HepG2 (cell line): ENCODE data around the gene CDH13. TPM values are rescaled to one million over a fixed set of nuclear protein-coding genes. Genes with fewer than 3 reads are reported as not detected.

Experiments used
- AGO1 ChIP-seq: fragments of 200-400 bp; formaldehyde crosslinking; IDR thresholded peaks from 2 replicates; pipeline ENCODE4 v1.6.1; 2017; ENCODE audit warnings: mild to moderate bottlenecking, low read depth, low read length, moderate library complexity; ENCODE audit not compliant: poor library complexity, severe bottlenecking
- ATAD3A ChIP-seq: sonication (generic); formaldehyde crosslinking; IDR thresholded peaks from 2 replicates; pipeline ENCODE4 v1.4.0; 2020; ENCODE audit warnings: missing genetic modification reagents
- MAFF ChIP-seq: IDR thresholded peaks from 2 replicates; pipeline ENCODE4 v1.6.1; 2011; ENCODE audit warnings: low read depth, low read length, improper control_type of control experiment
- NFYC ChIP-seq: IDR thresholded peaks from 2 replicates; pipeline ENCODE4 v1.6.1; 2016; ENCODE audit warnings: missing genetic modification reagents, missing compliant biosample characterization
- RFX3 ChIP-seq: IDR thresholded peaks from 2 replicates; pipeline ENCODE4 v1.6.1; 2016; ENCODE audit warnings: missing biosample characterization, missing genetic modification reagents
- RFXANK ChIP-seq: IDR thresholded peaks from 2 replicates; pipeline ENCODE4 v1.6.1; 2016
- SOX13 ChIP-seq, 3 experiments: fragments of 450-650 bp in 1 of 3; sonication (generic) in 1 of 3; formaldehyde crosslinking in 1 of 3; IDR thresholded peaks in 2 of 3; conservative IDR thresholded peaks in 1 of 3; 2 replicates each; pipeline versions ENCODE4 v1.5.0 to v1.6.1; 2016 to 2020; ENCODE audit warnings: antibody characterized with exemption in 1 of 3, mild to moderate bottlenecking in 1 of 3, missing compliant biosample characterization in 1 of 3, missing genetic modification reagents in 1 of 3, moderate library complexity in 1 of 3
- ZNF136 ChIP-seq: sonication (generic); formaldehyde crosslinking; IDR thresholded peaks from 2 replicates; pipeline ENCODE4 v1.8.1; 2022; ENCODE audit warnings: low read depth, mild to moderate bottlenecking, moderate library complexity, missing genetic modification reagents
- ZNF431 ChIP-seq: sonication (generic); formaldehyde crosslinking; IDR thresholded peaks from 2 replicates; pipeline ENCODE4 v1.9.0; 2022; ENCODE audit warnings: missing genetic modification reagents, low read depth, mild to moderate bottlenecking, borderline replicate concordance
- ZNF747 ChIP-seq: sonication (generic); formaldehyde crosslinking; IDR thresholded peaks from 2 replicates; pipeline ENCODE4 v1.8.1; 2023; ENCODE audit warnings: missing genetic modification reagents, mild to moderate bottlenecking, borderline replicate concordance
- ZSCAN9 ChIP-seq: IDR thresholded peaks from 2 replicates; pipeline ENCODE4 v1.6.1; 2016; ENCODE audit warnings: borderline replicate concordance
- polyA plus RNA-seq, 8 experiments: library from polyadenylated mRNA; depleted of rRNA in 3 of 8; stranded (reverse) in 7 of 8; unstranded in 1 of 8; fragments of >200 nt; fragmentation: Illumina TruSeq in 4 of 8; extraction: Trizol in 4 of 8; gene quantifications; 2 replicates each; pipeline versions ENCODE4 v1.2.1 to v1.2.3, GENCODE V29; 2011 to 2016; ENCODE audit warnings: low read depth in 4 of 8, missing spikeins in 1 of 8, mixed read lengths in 1 of 8; ENCODE audit not compliant: insufficient read depth in 1 of 8
- total RNA-seq, 5 experiments: library from RNA; depleted of rRNA; stranded (reverse); fragments of >200 nt; fragmentation: Illumina TruSeq; extraction: Trizol; gene quantifications; 2 replicates each; pipeline ENCODE4 v1.2.3, GENCODE V29; 2016; ENCODE audit warnings: low read depth in 1 of 5
- TF ChIP-seq, protein P1 (sequence below), 2 experiments: IDR thresholded peaks; 2 replicates each; pipeline ENCODE4 v1.6.1; 2011 to 2012; ENCODE audit warnings: low read length in 2 of 2, borderline replicate concordance in 1 of 2, low read depth in 1 of 2, mild to moderate bottlenecking in 1 of 2, moderate library complexity in 1 of 2
- TF ChIP-seq, protein P2 (sequence below): sonication (generic); formaldehyde crosslinking; IDR thresholded peaks from 2 replicates; pipeline ENCODE4 v1.4.0; 2020; ENCODE audit warnings: mild to moderate bottlenecking, missing genetic modification reagents
- TF ChIP-seq, protein P3 (sequence below): sonication (generic); formaldehyde crosslinking; IDR thresholded peaks from 2 replicates; pipeline ENCODE4 v1.4.0; 2020; ENCODE audit warnings: missing genetic modification reagents
- TF ChIP-seq, protein P4 (sequence below): sonication (generic); formaldehyde crosslinking; IDR thresholded peaks from 2 replicates; pipeline ENCODE4 v1.5.0; 2020; ENCODE audit warnings: missing genetic modification reagents, mild to moderate bottlenecking, borderline replicate concordance
- TF ChIP-seq, protein P5 (sequence below): IDR thresholded peaks from 2 replicates; pipeline ENCODE4 v1.6.1; 2016; ENCODE audit warnings: mild to moderate bottlenecking

Gene CDH13
- total and polyA plus RNA-seq, 2 of the 13 experiments (the other 11 are each of a cell fraction or from before 2014, with no cell fraction given) = not detected

DNA sequence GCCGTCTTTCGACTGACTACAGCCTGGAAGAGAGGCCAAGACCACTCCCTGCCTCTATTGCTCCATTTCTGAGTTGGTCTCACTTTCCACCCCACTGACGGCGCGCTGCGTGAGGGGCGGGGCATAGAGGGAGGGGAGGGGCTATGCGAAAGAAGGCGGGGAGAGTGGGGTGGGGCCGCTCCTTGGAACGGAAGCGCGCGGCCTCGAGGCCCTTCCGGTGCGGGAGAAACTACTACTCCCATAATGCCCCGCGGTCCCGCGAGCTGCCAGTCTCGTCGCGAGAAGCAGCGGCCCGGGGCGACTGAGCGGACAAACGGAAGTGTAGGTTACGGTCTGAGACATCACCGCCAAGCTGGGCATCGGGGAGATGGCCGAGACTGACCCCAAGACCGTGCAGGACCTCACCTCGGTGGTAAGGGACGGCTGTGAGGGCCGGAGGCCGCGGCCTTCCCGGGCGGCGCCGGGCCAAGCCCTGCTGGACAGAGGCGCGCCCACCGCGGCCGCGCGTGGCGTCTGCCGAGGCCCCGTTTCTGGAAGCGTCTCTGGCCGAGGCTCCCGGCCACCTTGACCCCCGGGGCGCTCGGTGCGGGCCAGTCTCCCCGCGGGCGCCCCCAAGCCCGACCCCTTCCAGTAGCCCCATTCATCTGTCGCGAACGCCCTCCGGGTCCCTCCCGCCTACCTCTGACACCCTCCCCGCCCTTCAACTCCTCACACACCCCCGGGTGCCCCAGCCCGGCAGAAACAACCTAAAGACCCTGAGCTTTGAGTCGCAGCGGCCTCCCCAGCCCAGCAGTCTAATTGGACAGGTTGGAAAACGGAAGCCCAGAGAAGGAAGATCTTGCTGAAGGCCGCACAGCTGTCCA is 1181.2 kb downstream of the CDH13 start, which contains the start of gene HSBP1 (continued):
- TF ChIP-seq, protein P1, sequence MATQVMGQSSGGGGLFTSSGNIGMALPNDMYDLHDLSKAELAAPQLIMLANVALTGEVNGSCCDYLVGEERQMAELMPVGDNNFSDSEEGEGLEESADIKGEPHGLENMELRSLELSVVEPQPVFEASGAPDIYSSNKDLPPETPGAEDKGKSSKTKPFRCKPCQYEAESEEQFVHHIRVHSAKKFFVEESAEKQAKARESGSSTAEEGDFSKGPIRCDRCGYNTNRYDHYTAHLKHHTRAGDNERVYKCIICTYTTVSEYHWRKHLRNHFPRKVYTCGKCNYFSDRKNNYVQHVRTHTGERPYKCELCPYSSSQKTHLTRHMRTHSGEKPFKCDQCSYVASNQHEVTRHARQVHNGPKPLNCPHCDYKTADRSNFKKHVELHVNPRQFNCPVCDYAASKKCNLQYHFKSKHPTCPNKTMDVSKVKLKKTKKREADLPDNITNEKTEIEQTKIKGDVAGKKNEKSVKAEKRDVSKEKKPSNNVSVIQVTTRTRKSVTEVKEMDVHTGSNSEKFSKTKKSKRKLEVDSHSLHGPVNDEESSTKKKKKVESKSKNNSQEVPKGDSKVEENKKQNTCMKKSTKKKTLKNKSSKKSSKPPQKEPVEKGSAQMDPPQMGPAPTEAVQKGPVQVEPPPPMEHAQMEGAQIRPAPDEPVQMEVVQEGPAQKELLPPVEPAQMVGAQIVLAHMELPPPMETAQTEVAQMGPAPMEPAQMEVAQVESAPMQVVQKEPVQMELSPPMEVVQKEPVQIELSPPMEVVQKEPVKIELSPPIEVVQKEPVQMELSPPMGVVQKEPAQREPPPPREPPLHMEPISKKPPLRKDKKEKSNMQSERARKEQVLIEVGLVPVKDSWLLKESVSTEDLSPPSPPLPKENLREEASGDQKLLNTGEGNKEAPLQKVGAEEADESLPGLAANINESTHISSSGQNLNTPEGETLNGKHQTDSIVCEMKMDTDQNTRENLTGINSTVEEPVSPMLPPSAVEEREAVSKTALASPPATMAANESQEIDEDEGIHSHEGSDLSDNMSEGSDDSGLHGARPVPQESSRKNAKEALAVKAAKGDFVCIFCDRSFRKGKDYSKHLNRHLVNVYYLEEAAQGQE (IDR thresholded peaks at IDR 0.05; ENCODE audit: borderline replicate concordance in 1 of 2, low read depth in 1 of 2, low read length in 2 of 2) = peak in 1 of 2 experiments; percentile 69
- TF ChIP-seq ZNF431 (CRISPR knock-in tag) = no peak
- no peak for TF ChIP-seq ZSCAN9 (CRISPR knock-in tag)
- no peak for TF ChIP-seq RFX3 (CRISPR knock-in tag)
- TF ChIP-seq MAFF = no peak
- TF ChIP-seq, protein P2, sequence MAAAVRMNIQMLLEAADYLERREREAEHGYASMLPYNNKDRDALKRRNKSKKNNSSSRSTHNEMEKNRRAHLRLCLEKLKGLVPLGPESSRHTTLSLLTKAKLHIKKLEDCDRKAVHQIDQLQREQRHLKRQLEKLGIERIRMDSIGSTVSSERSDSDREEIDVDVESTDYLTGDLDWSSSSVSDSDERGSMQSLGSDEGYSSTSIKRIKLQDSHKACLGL (CRISPR knock-in tag) = no peak; the same call in 1 of the 2 replicates
- TF ChIP-seq, protein P3, sequence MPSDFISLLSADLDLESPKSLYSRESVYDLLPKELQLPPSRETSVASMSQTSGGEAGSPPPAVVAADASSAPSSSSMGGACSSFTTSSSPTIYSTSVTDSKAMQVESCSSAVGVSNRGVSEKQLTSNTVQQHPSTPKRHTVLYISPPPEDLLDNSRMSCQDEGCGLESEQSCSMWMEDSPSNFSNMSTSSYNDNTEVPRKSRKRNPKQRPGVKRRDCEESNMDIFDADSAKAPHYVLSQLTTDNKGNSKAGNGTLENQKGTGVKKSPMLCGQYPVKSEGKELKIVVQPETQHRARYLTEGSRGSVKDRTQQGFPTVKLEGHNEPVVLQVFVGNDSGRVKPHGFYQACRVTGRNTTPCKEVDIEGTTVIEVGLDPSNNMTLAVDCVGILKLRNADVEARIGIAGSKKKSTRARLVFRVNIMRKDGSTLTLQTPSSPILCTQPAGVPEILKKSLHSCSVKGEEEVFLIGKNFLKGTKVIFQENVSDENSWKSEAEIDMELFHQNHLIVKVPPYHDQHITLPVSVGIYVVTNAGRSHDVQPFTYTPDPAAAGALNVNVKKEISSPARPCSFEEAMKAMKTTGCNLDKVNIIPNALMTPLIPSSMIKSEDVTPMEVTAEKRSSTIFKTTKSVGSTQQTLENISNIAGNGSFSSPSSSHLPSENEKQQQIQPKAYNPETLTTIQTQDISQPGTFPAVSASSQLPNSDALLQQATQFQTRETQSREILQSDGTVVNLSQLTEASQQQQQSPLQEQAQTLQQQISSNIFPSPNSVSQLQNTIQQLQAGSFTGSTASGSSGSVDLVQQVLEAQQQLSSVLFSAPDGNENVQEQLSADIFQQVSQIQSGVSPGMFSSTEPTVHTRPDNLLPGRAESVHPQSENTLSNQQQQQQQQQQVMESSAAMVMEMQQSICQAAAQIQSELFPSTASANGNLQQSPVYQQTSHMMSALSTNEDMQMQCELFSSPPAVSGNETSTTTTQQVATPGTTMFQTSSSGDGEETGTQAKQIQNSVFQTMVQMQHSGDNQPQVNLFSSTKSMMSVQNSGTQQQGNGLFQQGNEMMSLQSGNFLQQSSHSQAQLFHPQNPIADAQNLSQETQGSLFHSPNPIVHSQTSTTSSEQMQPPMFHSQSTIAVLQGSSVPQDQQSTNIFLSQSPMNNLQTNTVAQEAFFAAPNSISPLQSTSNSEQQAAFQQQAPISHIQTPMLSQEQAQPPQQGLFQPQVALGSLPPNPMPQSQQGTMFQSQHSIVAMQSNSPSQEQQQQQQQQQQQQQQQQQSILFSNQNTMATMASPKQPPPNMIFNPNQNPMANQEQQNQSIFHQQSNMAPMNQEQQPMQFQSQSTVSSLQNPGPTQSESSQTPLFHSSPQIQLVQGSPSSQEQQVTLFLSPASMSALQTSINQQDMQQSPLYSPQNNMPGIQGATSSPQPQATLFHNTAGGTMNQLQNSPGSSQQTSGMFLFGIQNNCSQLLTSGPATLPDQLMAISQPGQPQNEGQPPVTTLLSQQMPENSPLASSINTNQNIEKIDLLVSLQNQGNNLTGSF = no peak
- no peak for TF ChIP-seq ZNF136
- TF ChIP-seq SOX13 (IDR thresholded peaks at IDR 0.05) = no peak
- TF ChIP-seq SOX13 (CRISPR knock-in tag; conservative IDR thresholded peaks at IDR 0.05 in 1 of 2, IDR thresholded peaks at IDR 0.05 in 1 of 2) = peak in 1 of 2 experiments; percentile 24; a peak in 1 of 4 replicates
- TF ChIP-seq ATAD3A (CRISPR knock-in tag) = no peak
- no peak; the same call in 1 of the 2 replicates for TF ChIP-seq NFYC (CRISPR knock-in tag)
- TF ChIP-seq, protein P4, sequence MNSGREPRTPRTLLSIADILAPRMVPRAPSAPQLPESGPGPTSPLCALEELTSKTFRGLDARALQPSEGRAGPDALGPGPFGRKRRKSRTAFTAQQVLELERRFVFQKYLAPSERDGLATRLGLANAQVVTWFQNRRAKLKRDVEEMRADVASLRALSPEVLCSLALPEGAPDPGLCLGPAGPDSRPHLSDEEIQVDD = 0 out of 2 replicates have a peak, but pooled peaks have one; percentile 48
- TF ChIP-seq ZNF747 (CRISPR knock-in tag) = no peak
- TF ChIP-seq RFXANK (CRISPR knock-in tag) = no peak
- TF ChIP-seq AGO1 = peak; percentile 26
- TF ChIP-seq, protein P5, sequence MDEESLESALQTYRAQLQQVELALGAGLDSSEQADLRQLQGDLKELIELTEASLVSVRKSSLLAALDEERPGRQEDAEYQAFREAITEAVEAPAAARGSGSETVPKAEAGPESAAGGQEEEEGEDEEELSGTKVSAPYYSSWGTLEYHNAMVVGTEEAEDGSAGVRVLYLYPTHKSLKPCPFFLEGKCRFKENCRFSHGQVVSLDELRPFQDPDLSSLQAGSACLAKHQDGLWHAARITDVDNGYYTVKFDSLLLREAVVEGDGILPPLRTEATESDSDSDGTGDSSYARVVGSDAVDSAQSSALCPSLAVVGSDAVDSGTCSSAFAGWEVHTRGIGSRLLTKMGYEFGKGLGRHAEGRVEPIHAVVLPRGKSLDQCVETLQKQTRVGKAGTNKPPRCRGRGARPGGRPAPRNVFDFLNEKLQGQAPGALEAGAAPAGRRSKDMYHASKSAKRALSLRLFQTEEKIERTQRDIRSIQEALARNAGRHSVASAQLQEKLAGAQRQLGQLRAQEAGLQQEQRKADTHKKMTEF = peak; percentile 80
